OCI-LY7 (cell line): Measurements from ENCODE around the gene CRYBB1.

Source experiments
- EZH2phosphoT487 ChIP-seq: fragments of 200-600 bp; sonication (generic); IDR thresholded peaks from 2 replicates; pipeline ENCODE4 v1.6.1; 2018; ENCODE audit warnings: low read depth, borderline replicate concordance, mild to moderate bottlenecking, mixed run types, antibody characterized with exemption, low read length, moderate library complexity, mixed read lengths
- TF ChIP-seq, protein P1 (sequence below): fragments of 200-600 bp; sonication (generic); conservative IDR thresholded peaks from 2 replicates; pipeline ENCODE4 v1.5.1; 2014; ENCODE audit warnings: mild to moderate bottlenecking, antibody characterized with exemption, low read length, moderate library complexity, mixed read lengths

DNA sequence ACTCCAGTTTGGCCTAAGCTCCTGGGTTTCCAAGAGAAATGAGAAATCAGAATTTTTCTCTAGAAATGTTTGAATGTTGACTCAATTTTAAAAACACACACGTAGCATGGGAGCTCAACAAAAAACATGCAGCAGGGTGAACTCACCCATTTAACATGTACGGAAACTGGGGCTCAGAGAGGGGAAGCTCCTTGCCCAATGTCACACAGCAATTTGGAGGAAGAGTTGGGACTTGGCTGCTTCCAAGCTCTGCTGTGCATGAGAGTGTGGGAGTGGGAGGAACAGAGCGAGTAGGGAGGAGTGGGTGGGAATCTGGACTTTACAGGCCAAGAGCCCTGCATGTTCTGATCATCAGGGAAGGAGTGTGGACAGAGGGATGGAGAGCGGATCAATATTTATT is 33.8 kb downstream of the CRYBB1 start:
- TF ChIP-seq, protein P1, sequence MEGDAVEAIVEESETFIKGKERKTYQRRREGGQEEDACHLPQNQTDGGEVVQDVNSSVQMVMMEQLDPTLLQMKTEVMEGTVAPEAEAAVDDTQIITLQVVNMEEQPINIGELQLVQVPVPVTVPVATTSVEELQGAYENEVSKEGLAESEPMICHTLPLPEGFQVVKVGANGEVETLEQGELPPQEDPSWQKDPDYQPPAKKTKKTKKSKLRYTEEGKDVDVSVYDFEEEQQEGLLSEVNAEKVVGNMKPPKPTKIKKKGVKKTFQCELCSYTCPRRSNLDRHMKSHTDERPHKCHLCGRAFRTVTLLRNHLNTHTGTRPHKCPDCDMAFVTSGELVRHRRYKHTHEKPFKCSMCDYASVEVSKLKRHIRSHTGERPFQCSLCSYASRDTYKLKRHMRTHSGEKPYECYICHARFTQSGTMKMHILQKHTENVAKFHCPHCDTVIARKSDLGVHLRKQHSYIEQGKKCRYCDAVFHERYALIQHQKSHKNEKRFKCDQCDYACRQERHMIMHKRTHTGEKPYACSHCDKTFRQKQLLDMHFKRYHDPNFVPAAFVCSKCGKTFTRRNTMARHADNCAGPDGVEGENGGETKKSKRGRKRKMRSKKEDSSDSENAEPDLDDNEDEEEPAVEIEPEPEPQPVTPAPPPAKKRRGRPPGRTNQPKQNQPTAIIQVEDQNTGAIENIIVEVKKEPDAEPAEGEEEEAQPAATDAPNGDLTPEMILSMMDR: no peak
- no peak for TF ChIP-seq EZH2phosphoT487
